Mononuclear cell (primary cell): ENCODE measurements around the gene RAB1B. TPM values are rescaled to one million over a fixed set of nuclear protein-coding genes. Genes with fewer than 3 reads are reported as not detected.

Source experiments
- H3K27me3 ChIP-seq: 2 replicates; pipeline ENCODE4 v1.6.0; 2011; ENCODE audit warnings: low read length, control low read depth; ENCODE audit not compliant: insufficient read depth
- H3K4me1 ChIP-seq: 2 replicates; pipeline ENCODE4 v1.5.1; 2011; ENCODE audit warnings: mild to moderate bottlenecking, low read length, control low read depth; ENCODE audit not compliant: insufficient read depth
- H3K4me3 ChIP-seq: 2 replicates; pipeline ENCODE4 v1.5.1; 2011; ENCODE audit warnings: mild to moderate bottlenecking, low read length, moderate library complexity
- H3K9me3 ChIP-seq: 2 replicates; pipeline ENCODE4 v1.5.1; 2011; ENCODE audit warnings: low read depth, mild to moderate bottlenecking, control low read depth, low read length
- total RNA-seq: library from RNA; depleted of rRNA; stranded (reverse); fragments of >200 nt; gene quantifications from one replicate; pipeline ENCODE4 v1.2.3, GENCODE V29; 2012

RAB1B gene
- 40.5 TPM for total RNA-seq

DNA sequence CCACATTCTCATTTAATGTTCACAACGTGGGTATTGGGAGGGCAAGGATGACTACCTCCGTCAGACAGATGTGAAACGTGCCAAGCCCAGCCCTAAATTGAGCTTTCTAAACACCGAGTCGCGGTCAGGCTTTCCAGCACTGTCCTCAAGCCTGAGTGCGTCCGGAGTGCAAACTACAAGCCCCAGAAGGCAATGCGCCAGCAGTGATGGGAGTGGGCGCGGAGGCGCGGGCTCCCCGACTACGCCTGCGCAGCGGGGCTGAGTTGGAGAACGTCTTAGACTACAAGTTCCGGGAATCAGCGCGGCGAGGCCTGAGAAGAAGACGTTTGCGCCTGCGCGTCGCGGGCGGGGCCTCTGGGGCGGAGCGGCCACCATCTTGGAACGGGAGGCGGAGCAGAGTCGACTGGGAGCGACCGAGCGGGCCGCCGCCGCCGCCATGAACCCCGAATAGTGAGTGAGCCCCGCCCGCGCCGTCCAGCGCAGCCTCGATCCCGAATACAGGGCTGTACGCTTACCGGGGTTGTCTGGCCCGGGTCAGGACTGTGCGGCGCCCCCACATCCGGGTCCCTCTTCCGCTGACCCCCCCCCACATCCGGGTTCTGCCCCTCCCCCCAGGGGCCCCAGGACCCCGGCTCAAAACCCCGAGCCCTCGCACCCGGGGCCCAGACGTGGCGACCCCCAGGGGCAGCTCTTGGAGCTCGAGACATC is at the start of gene RAB1B:
TSS of gene RAB1B (plus strand) at position 396 of the 708 bp plus-strand sequence. CDS start at position 437, 41 bp downstream.
- Histone ChIP-seq H3K4me1 (peaks cover 53% of the 10 kb centered on the region), H3K9me3 (no peaks in the 10 kb centered on the region), H3K4me3 (peak within 1 kb of the TSS; percentile 94), H3K27me3 (no peaks in the 10 kb centered on the region)

DNA sequence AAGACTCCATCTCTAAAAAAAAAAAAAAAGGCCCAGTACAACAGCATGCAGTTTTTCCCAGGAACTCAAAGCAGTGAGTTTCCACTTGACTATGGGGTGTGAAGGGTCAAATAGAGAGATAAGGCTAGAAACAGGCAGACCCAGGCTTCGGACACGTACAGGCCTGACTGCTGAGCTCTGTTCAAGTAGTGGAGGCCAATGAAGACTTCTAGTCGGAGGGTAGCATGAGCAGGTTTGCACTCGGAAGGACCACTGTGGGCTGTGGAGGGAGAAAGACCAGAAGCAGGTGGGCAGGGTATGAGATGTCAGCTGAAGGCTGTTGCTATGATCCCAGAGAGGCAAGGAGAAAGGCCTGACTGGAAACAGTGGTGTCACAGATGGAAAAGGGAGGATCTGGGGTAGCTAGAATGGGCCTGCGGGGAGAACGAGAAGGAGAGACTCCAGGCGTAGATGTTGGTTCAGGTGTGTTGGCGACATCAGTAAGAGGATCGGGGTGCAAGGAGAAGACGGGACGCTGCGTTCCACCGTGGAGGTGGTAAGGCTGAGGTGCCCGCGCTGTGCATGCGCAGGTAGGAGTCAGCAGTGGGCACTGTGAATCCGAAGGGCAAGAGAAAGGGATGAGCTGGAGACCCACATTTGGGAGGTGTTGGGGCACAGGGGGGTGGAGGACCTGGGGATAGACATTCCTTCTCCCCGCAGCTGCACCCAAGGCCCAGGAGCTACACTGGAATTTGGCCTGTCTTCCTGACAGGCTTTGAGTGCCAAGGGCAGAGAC is 49.4 kb upstream of the RAB1B start:
- Histone ChIP-seq H3K27me3 (no peaks in the 10 kb centered on the region), H3K4me1 (peaks cover 11% of the 10 kb centered on the region), H3K4me3 (no peak overlapping the region), H3K9me3 (no peaks in the 10 kb centered on the region)

GRCh38 chr11:66219846-66220565 is 48.4 kb upstream of the RAB1B start:
- H3K9me3 ChIP-seq = no peaks in the 10 kb centered on the region
- peaks cover 11% of the 10 kb centered on the region for H3K4me1 ChIP-seq
- H3K4me3 ChIP-seq = no peak overlapping the region

DNA sequence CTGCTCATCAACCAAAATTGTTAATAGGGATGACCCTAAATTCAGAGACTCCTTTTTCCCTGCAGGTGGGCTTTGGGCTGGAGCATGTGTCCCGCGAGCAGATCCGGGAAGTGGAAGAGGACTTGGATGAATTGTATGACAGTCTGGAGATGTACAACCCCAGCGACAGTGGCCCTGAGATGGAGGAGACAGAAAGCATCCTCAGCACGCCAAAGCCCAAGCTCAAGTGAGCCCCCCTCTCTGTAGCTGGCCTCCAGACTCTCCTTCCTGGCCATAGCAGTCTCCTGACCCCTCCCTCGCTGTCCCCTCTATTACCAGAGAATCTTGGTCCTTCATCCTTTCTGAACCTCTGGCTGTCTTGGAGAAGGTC is 47.9 kb upstream of the RAB1B start:
- H3K4me3 ChIP-seq = no peak overlapping the region
- no peaks in the 10 kb centered on the region for H3K27me3 ChIP-seq
- peaks cover 11% of the 10 kb centered on the region for H3K4me1 ChIP-seq
- H3K9me3 ChIP-seq = no peaks in the 10 kb centered on the region

More at GRCh38 chr11:66219846-66220565, 48.4 kb upstream of the RAB1B start:
- no peaks in the 10 kb centered on the region for H3K27me3 ChIP-seq

GRCh38 chr11:66221012-66221411 is 47.4 kb upstream of the RAB1B start:
- H3K9me3 ChIP-seq = no peaks in the 10 kb centered on the region
- peaks cover 11% of the 10 kb centered on the region for H3K4me1 ChIP-seq
- H3K4me3 ChIP-seq = no peak overlapping the region
- no peaks in the 10 kb centered on the region for H3K27me3 ChIP-seq

DNA sequence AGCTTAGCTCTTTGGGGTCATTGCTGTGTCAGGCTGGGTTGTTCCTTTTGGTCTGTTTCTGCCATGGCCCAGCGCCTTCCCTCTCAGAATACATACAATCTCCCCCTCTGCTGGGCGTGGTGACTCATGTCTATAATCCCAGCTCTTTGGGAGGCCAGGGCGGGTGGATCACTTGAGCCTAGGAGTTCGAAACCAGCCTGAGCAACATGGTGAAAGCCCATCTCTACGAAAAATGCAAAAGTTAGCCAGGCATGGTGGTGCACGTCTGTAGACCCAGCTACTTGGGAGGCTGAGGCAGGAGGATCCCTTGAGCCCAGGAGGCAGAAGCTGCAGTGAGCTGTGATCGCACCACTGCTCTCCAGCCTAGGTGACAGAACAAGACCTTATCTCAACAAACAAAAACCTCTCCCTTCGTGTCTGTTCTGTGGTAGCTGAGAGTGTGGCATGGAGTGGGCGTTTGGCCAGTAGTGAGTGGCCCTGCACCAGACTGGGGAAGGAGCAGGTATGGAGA is 46.7 kb upstream of the RAB1B start:
- H3K4me3 ChIP-seq = no peak overlapping the region
- no peaks in the 10 kb centered on the region for H3K27me3 ChIP-seq
- no peaks in the 10 kb centered on the region for H3K9me3 ChIP-seq
- H3K4me1 ChIP-seq = peaks cover 11% of the 10 kb centered on the region

DNA sequence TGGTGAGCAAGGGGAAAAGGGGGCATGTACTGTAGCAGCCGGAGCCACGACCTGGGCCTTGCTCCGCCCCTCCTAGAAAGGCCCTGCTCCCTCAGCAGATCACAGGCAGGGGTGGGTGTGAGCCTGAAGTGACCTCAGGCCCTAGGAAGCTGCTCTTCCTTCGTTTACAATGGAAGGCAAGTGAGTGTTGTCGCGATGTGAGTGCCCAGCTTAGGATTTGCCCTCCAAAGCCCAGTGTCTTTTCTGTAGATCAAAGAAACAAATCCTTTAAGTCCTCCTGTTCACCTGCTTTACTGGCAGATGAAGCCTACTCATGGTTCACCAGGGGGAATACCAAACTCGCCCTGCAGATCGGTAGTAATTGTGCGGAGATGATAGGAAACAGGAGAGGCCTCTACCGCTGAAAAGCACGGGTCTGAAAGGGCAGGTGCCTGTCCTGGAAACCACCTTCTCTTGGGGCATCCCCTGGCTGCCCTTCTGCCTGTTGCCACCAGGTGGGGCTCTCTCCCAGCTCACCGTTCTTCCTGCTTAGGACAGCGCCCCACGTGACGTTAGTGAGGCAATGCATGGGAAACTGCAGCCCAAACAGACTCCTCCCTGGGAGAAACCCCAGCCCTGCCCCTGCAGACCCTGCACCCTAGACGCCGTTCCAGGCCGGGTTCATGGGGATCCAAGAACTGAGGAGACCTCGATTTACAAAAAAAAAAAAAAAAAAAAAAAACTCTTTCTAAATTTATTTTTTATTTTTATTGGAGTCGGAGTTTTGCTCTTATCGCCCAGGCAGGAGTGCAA is 45.9 kb upstream of the RAB1B start:
- H3K4me3 ChIP-seq = no peak overlapping the region
- H3K9me3 ChIP-seq = no peaks in the 10 kb centered on the region
- H3K27me3 ChIP-seq = no peaks in the 10 kb centered on the region
- peaks cover 11% of the 10 kb centered on the region for H3K4me1 ChIP-seq

- no peak overlapping the region for H3K4me3 ChIP-seq
- no peaks in the 10 kb centered on the region for H3K9me3 ChIP-seq
- peaks cover 11% of the 10 kb centered on the region for H3K4me1 ChIP-seq
- H3K27me3 ChIP-seq = no peaks in the 10 kb centered on the region
Observed at GRCh38 chr11:66224226-66224855, 44.1 kb upstream of the RAB1B start.

DNA sequence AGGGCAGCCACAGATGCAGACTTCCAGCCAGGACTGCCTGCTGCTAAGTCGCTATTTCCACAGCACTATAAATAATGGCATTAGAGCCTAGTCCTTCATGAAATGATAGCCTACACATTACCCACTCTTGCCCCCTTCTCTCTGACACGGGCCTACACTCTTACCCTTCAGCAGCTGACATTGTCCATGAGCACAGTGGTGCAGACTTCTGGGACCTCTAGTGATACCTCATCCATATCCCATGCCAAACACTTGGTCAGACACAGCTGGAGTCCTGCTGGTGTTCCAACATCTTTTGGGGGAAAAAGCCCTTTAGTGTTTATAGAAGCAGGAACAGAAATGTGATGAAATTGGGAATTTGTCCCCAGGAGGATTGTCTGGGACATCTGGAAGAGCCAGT is 43.4 kb upstream of the RAB1B start:
- H3K4me1 ChIP-seq = peaks cover 11% of the 10 kb centered on the region
- H3K4me3 ChIP-seq = no peak overlapping the region
- H3K9me3 ChIP-seq = no peaks in the 10 kb centered on the region
- H3K27me3 ChIP-seq = no peaks in the 10 kb centered on the region

DNA sequence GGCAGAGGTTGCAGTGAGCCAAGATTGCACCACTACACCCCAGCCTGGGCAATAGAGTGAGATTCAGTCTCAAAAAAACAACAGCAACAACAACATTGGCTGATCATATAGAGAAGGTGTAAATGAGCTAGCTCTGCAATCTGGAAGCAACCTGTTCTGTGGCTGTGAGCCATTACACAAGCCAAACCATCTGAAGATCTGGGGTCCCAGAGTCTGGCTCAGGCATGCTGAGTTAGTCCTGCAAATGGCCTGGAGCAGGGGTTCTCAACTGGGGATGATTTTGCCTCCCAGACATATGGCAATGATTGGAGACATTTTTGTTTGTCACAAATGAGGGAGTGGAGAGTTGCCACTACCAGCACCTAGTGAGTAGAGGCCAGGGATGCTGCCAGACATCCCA is 42.3 kb upstream of the RAB1B start:
- Histone ChIP-seq H3K9me3 (no peaks in the 10 kb centered on the region), H3K27me3 (no peaks in the 10 kb centered on the region), H3K4me3 (no peak overlapping the region), H3K4me1 (peaks cover 11% of the 10 kb centered on the region)

DNA sequence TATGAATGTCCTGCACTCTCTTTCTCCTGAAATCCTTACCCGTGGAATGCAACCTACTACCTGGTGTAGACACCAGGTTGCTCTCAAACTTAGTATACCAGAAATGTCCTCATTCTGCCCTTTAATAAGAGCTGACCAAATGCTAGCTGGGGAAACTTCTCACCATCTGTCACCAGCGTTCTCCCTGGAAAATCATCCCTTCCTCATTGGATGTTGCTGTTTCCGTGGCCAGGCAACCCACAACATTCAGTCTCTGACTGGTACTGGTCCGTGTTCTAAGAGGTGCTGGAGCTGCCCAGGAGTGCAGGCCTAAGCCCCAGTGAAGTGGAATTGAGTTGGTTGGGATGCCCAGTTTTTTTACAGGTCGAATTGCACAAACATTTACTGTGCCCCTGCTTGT is 40.7 kb upstream of the RAB1B start:
- no peaks in the 10 kb centered on the region for H3K27me3 ChIP-seq
- H3K4me3 ChIP-seq = no peak overlapping the region
- no peaks in the 10 kb centered on the region for H3K9me3 ChIP-seq
- H3K4me1 ChIP-seq = peaks cover 3% of the 10 kb centered on the region

GRCh38 chr11:66228521-66228920 is 39.9 kb upstream of the RAB1B start:
- H3K4me3 ChIP-seq = no peak overlapping the region
- H3K9me3 ChIP-seq = no peaks in the 10 kb centered on the region
- no peaks in the 10 kb centered on the region for H3K4me1 ChIP-seq
- no peaks in the 10 kb centered on the region for H3K27me3 ChIP-seq

- Histone ChIP-seq H3K27me3 (no peaks in the 10 kb centered on the region), H3K4me1 (no peaks in the 10 kb centered on the region), H3K9me3 (no peaks in the 10 kb centered on the region), H3K4me3 (no peak overlapping the region)
Observed at GRCh38 chr11:66230156-66230555, 38.3 kb upstream of the RAB1B start.

GRCh38 chr11:66230978-66231377 is 37.5 kb upstream of the RAB1B start:
- no peak overlapping the region for H3K4me3 ChIP-seq
- H3K9me3 ChIP-seq = no peaks in the 10 kb centered on the region
- H3K27me3 ChIP-seq = no peaks in the 10 kb centered on the region
- H3K4me1 ChIP-seq = no peaks in the 10 kb centered on the region
